DMS153 (cell line): ENCODE data around the gene SLC66A3.

Source experiments
- DNase-seq: peaks from one replicate; lab custom pipeline; 2025; lab: John Stamatoyannopoulos, UW

SLC66A3 gene

GRCh38 chr2:11155381-11156035 is at the start of gene SLC66A3:
Gene SLC66A3 (plus strand): TSS chr2:11155467. CDS start chr2:11155547, 80 bp downstream.
- DNase-seq: peak; percentile 73

GRCh38 chr2:11109002-11109401 is 46.3 kb upstream of the SLC66A3 start:
- DNase-seq: no peak

- no peak for DNase-seq
These were observed 42.3 kb upstream of the SLC66A3 start for GRCh38 chr2:11112870-11113428.

GRCh38 chr2:11117776-11118175 is 37.5 kb upstream of the SLC66A3 start:
- no peak for DNase-seq

- DNase-seq: no peak
These were observed 36.5 kb upstream of the SLC66A3 start for GRCh38 chr2:11118761-11119160.

GRCh38 chr2:11121099-11121822 is 34.0 kb upstream of the SLC66A3 start:
- no peak for DNase-seq

GRCh38 chr2:11121823-11122155 is 33.5 kb upstream of the SLC66A3 start:
- DNase-seq: no peak

- DNase-seq: no peak
These were observed 32.9 kb upstream of the SLC66A3 start for GRCh38 chr2:11122380-11122779.

GRCh38 chr2:11123001-11123809 is 32.1 kb upstream of the SLC66A3 start:
- no peak for DNase-seq

GRCh38 chr2:11123856-11124759 is 31.2 kb upstream of the SLC66A3 start:
- DNase-seq: peak; percentile 80

- DNase-seq: no peak
These were observed 30.6 kb upstream of the SLC66A3 start for GRCh38 chr2:11124760-11125068.

- DNase-seq: peak; percentile 30
These were observed 27.5 kb upstream of the SLC66A3 start for GRCh38 chr2:11127761-11128160.

- DNase-seq: no peak
These were observed 26.9 kb upstream of the SLC66A3 start for GRCh38 chr2:11128243-11128951.

GRCh38 chr2:11129598-11130449 is 25.4 kb upstream of the SLC66A3 start:
- peak; percentile 54 for DNase-seq

- DNase-seq: no peak
These were observed 23.9 kb upstream of the SLC66A3 start for GRCh38 chr2:11131166-11131920.

GRCh38 chr2:11132036-11132671 is 23.1 kb upstream of the SLC66A3 start:
- DNase-seq: no peak

GRCh38 chr2:11133238-11133935 is 21.9 kb upstream of the SLC66A3 start:
- DNase-seq: no peak

GRCh38 chr2:11133936-11134320 is 21.3 kb upstream of the SLC66A3 start:
- no peak for DNase-seq
